Neuronal stem cell (in vitro differentiated cells): ENCODE results near the gene TRIM47.
A peak's percentile ranks its signal among the peaks of the same experiment; 100 is the strongest.

Experiments
- DNase-seq: peaks from one replicate; pipeline ENCODE4 v3.0.0-alpha.2; 2013; ENCODE audit warnings: low spot score
- H2AFZ ChIP-seq: one replicate; pipeline ENCODE4 v1.6.1; 2013; ENCODE audit warnings: mild to moderate bottlenecking, low read length, inconsistent platforms
- H2AK5ac ChIP-seq: 2 replicates; pipeline ENCODE4 v1.6.1; 2013; ENCODE audit warnings: low read depth, mild to moderate bottlenecking, inconsistent platforms, low read length, moderate library complexity, mixed read lengths
- H2BK120ac ChIP-seq: 2 replicates; pipeline ENCODE4 v1.6.1; 2013; ENCODE audit warnings: low read depth, mild to moderate bottlenecking, inconsistent platforms, low read length, moderate library complexity, mixed read lengths
- H2BK12ac ChIP-seq: one replicate; pipeline ENCODE4 v1.6.1; 2013; ENCODE audit warnings: low read length, inconsistent platforms
- H2BK15ac ChIP-seq: 2 replicates; pipeline ENCODE4 v1.6.1; 2013; ENCODE audit warnings: mild to moderate bottlenecking, low read length, inconsistent platforms, mixed read lengths
- H2BK5ac ChIP-seq: one replicate; pipeline ENCODE4 v1.6.1; 2013; ENCODE audit warnings: inconsistent platforms, mild to moderate bottlenecking, low read length, moderate library complexity
- H3K14ac ChIP-seq: one replicate; pipeline ENCODE4 v1.6.1; 2013; ENCODE audit warnings: low read length, inconsistent platforms
- H3K18ac ChIP-seq: 2 replicates; pipeline ENCODE4 v1.6.1; 2013; ENCODE audit warnings: low read length, inconsistent platforms
- H3K23ac ChIP-seq: 2 replicates; pipeline ENCODE4 v1.6.1; 2013; ENCODE audit warnings: low read depth, mild to moderate bottlenecking, mixed read lengths, low read length, inconsistent platforms; ENCODE audit not compliant: poor library complexity
- H3K27ac ChIP-seq: replicated peaks from 3 replicates; pipeline ENCODE4 v1.5.1; 2013; ENCODE audit warnings: low read length, inconsistent platforms
- H3K27me3 ChIP-seq, 3 experiments: 2 replicates each; pipeline ENCODE4 v1.6.1; 2013; ENCODE audit warnings: low read length in 3 of 3, mild to moderate bottlenecking in 2 of 3, inconsistent platforms in 1 of 3, low read depth in 1 of 3, mixed read lengths in 1 of 3, moderate library complexity in 1 of 3; ENCODE audit not compliant: control insufficient read depth in 3 of 3, insufficient read depth in 3 of 3
- H3K36me3 ChIP-seq, 2 donors: replicated peaks in 1 of 2; 2 replicates each; pipeline ENCODE4 v1.6.1; 2013; ENCODE audit warnings: low read length in 2 of 2; ENCODE audit not compliant: control insufficient read depth in 2 of 2, insufficient read depth in 2 of 2
- H3K4ac ChIP-seq: 2 replicates; pipeline ENCODE4 v1.6.1; 2013; ENCODE audit warnings: inconsistent platforms, mild to moderate bottlenecking, low read length, moderate library complexity
- H3K4me1 ChIP-seq, 2 donors: 1 replicate in 1 of 2; 2 replicates in 1 of 2; pipeline ENCODE4 v1.6.1; 2013; ENCODE audit warnings: low read length in 2 of 2, low read depth in 1 of 2; ENCODE audit not compliant: control insufficient read depth in 2 of 2, insufficient read depth in 1 of 2
- H3K4me2 ChIP-seq: one replicate; pipeline ENCODE4 v1.6.1; 2013; ENCODE audit warnings: mild to moderate bottlenecking, low read length, inconsistent platforms; ENCODE audit not compliant: insufficient read depth, poor library complexity, severe bottlenecking
- H3K4me3 ChIP-seq, 2 donors: 2 replicates each; pipeline ENCODE4 v1.5.1; 2013; ENCODE audit warnings: low read length in 2 of 2, mild to moderate bottlenecking in 2 of 2, inconsistent platforms in 1 of 2, moderate library complexity in 1 of 2
- H3K79me1 ChIP-seq: one replicate; pipeline ENCODE4 v1.6.1; 2013; ENCODE audit warnings: low read depth, mild to moderate bottlenecking, inconsistent platforms, low read length, moderate library complexity
- H3K9ac ChIP-seq: one replicate; pipeline ENCODE4 v1.6.1; 2013; ENCODE audit warnings: mild to moderate bottlenecking, low read depth, low read length, inconsistent platforms; ENCODE audit not compliant: poor library complexity
- H3K9me3 ChIP-seq, 2 donors: replicated peaks in 1 of 2; 2 replicates each; pipeline versions ENCODE3 to v1.6.1; 2013; ENCODE audit warnings: low read length in 2 of 2, mild to moderate bottlenecking in 2 of 2, inconsistent platforms in 1 of 2, low read depth in 1 of 2, mixed read lengths in 1 of 2, moderate library complexity in 1 of 2; ENCODE audit not compliant: control insufficient read depth in 2 of 2, insufficient read depth in 1 of 2
- H4K8ac ChIP-seq: one replicate; pipeline ENCODE4 v1.6.1; 2013; ENCODE audit warnings: low read depth, mild to moderate bottlenecking, inconsistent platforms, low read length, moderate library complexity
- H4K91ac ChIP-seq: one replicate; pipeline ENCODE4 v1.6.1; 2013; ENCODE audit warnings: low read length, low read depth, mild to moderate bottlenecking, inconsistent platforms; ENCODE audit not compliant: poor library complexity
- whole genome bisulfite sequencing, 2 donors: extraction: QIAGEN DNeasy Blood & Tissue Kit; methylation state at CpG; one replicate each; pipeline ENCODE4 v1.1.7; 2013; ENCODE audit warnings: missing lambda C conversion rate in 2 of 2, mixed read lengths in 1 of 2; ENCODE audit not compliant: insufficient read length in 2 of 2, insufficient replicate concordance in 1 of 2; ENCODE audit errors: extremely low coverage in 2 of 2; 5-methylcytosine and 5-hydroxymethylcytosine counted together

TRIM47 gene

DNA sequence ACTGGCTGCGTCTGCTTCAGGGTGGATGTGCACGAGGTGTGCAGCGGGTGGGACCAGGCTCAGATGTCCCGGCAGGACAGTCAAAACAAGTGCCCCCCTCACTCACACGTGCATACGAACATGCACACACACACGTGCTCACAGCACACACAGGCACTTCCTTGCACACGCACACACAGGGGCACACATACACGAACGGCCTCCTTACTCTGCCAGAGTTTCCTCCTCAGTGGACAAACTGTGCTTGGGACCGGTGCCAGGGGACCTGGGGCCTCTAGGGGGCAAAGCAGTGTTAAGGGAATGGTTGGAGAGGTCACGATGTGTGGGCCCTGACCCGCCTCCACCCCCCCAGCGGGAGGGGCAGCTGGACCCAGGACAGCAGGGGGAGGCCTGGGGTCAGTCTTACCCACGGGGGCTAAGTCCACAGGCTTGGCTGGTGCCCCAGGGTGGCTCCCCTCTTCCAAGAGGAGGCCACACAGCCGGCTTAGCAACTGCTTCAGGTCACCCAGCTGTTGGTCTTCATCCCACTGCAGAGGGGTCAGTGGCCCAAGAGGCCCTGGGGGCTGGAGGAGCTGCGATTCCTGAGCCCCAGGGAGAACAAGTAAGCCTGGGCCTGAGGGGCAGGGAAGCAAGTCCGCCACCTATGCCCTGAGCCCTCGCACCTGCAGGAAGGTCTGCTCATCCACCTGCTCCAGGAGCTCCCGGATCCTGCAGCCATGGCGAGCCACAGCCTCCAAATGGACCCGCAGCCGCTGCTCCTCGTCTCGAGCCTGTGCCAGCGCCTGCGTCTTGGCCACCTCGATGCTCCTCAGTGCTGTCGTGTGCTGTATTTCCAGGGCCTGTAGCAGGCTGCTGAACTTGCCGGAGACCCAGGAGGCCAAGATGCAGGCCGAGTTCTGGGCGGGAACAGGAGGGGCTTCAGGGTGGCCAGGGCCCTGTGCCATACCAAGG lies 13.5 kb upstream of the TRIM47 start:
- H3K27ac ChIP-seq = no peak overlapping the region

DNA sequence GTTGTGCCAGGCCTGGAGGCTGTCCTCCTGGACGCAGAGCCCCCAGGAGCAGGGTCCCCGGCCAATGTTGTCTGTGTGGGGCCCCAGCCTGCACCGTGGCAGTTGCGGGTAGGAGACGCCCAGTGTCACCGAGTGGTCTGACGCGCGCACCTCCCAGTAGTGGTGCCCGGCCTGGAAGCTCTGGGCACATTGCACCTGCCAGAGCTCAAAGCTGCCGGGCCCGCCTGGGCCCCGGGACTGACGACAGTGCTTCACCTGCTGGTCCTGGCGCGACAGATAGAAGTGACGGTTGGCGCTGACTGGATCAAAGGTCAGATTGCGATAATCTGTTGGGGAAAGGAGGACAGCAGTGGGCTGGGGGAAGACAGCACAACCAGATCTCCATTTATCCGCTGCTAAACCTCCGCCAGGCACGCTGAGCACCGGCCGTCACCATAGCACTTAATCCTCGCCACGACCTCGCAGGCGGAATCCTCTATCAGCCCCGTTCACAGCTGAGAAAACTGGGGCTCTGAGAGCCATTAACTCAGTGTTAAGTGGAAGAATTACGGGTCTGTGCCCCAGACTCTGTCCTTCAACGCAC lies 12.7 kb upstream of the TRIM47 start:
- Histone ChIP-seq H3K27me3 (no peaks in the 10 kb centered on the region), H2BK120ac (no peak overlapping the region), H3K9ac (no peak overlapping the region), H2BK15ac (no peak overlapping the region), H3K14ac (no peak overlapping the region), H3K4me1 (peaks cover 0 to 13% of the 10 kb centered on the region in 2 donors), H3K79me1 (peaks cover 14% of the 10 kb centered on the region), H4K8ac (no peak overlapping the region), H3K27ac (no peak overlapping the region), H3K4ac (no peak overlapping the region), H3K4me3 (peak overlapping the region in 1 of 2 donors; percentile 18), H3K4me2 (no peak overlapping the region), H2BK5ac (no peak overlapping the region), H3K9me3 (peaks cover 0 to 2% of the 10 kb centered on the region in 2 donors), H2BK12ac (no peak overlapping the region), H2AK5ac (no peak overlapping the region), H3K23ac (no peak overlapping the region), H4K91ac (no peak overlapping the region), H3K36me3 (peaks cover 0 to 23% of the 10 kb centered on the region in 2 donors), H2AFZ (no peak overlapping the region), H3K18ac (no peak overlapping the region)
- no CpG with 5 or more reads among the region's 31 CpGs for WGBS, 2 donors
- DNase-seq = no peak

More for the DNA sequence above, 13.5 kb upstream of the TRIM47 start:
- WGBS, 2 donors = no CpG with 5 or more reads among the region's 32 CpGs
- H3K14ac ChIP-seq = no peak overlapping the region
- no peak overlapping the region for H3K4ac ChIP-seq
- H2AK5ac ChIP-seq = no peak overlapping the region
- peak overlapping the region; percentile 65 for H4K8ac ChIP-seq
- H3K4me3 ChIP-seq = no peak overlapping the region
- H3K9ac ChIP-seq = peak overlapping the region; percentile 70
- peaks cover 15% of the 10 kb centered on the region for H3K79me1 ChIP-seq
- H3K23ac ChIP-seq = peak overlapping the region; percentile 25
- H3K9me3 ChIP-seq = peaks cover 0 to 2% of the 10 kb centered on the region in 2 donors
- H3K4me2 ChIP-seq = no peak overlapping the region
- H2BK15ac ChIP-seq = no peak overlapping the region
- no peaks in the 10 kb centered on the region for H3K27me3 ChIP-seq
- H2BK12ac ChIP-seq = no peak overlapping the region
- no peak for DNase-seq
- H2AFZ ChIP-seq = no peak overlapping the region
- no peak overlapping the region for H3K18ac ChIP-seq
- H3K36me3 ChIP-seq = peaks cover 0 to 23% of the 10 kb centered on the region in 2 donors
- no peak overlapping the region for H2BK120ac ChIP-seq
- no peak overlapping the region for H4K91ac ChIP-seq
- peaks cover 0 to 13% of the 10 kb centered on the region in 2 donors for H3K4me1 ChIP-seq
- no peak overlapping the region for H2BK5ac ChIP-seq

DNA sequence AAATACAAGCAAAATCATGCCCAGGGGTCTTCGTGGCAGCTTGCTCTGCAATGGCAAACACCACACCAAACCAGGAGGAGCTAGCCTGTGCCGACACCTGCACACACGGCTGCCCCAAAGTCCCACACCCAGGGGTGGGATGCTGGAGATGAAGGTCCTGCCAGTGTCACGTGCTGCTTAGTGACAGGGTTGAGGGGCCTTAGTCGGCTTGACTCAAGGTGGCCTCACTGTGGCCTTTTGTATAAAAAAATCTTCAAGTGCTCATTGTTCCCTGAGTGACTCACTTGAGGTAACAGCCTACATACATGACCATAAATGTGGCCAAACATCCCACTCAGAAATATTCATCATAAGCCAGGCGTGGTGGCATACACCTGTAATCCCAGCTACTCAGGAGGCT lies 11.1 kb upstream of the TRIM47 start:
- no peak overlapping the region for H2AFZ ChIP-seq
- no peak overlapping the region for H2BK5ac ChIP-seq
- no peak for DNase-seq
- no peaks in the 10 kb centered on the region for H3K27me3 ChIP-seq
- H2BK15ac ChIP-seq = no peak overlapping the region
- peak overlapping the region; percentile 52 for H3K18ac ChIP-seq
- peaks cover 0 to 2% of the 10 kb centered on the region in 2 donors for H3K9me3 ChIP-seq
- H3K14ac ChIP-seq = no peak overlapping the region
- H2BK120ac ChIP-seq = no peak overlapping the region
- no peak overlapping the region for H3K27ac ChIP-seq
- H3K4me2 ChIP-seq = peak overlapping the region; percentile 11
- peaks cover 0 to 3% of the 10 kb centered on the region in 2 donors for H3K4me1 ChIP-seq
- peaks cover 9% of the 10 kb centered on the region for H3K79me1 ChIP-seq
- no CpG with 5 or more reads among the region's 6 CpGs for WGBS, 2 donors
- no peak overlapping the region for H4K91ac ChIP-seq
- peaks cover 0 to 23% of the 10 kb centered on the region in 2 donors for H3K36me3 ChIP-seq
- no peak overlapping the region for H3K4me3 ChIP-seq
- peak overlapping the region; percentile 20 for H3K23ac ChIP-seq
- no peak overlapping the region for H3K4ac ChIP-seq
- H4K8ac ChIP-seq = no peak overlapping the region
- H2AK5ac ChIP-seq = no peak overlapping the region
- no peak overlapping the region for H2BK12ac ChIP-seq
- no peak overlapping the region for H3K9ac ChIP-seq

DNA sequence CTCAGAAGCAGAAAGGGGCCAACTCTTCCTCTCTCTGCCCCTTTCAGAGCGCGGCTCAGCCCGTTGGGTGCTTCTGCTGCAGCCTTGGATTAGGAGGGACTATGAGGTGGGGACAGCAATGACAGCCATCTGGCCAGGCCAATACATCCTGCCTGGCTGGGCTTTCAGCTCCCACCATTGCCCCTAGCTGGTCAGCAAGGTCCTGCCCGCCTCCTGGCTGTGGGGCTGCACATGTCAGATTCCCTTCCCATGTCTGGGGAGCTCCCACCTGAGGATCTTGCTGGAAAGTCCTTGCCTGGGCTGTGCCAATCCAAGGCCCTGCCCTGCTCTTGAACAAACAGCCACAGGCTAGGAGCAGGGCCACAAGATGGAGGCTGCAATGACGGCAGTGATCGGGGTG lies 10.1 kb upstream of the TRIM47 start:
- H3K4me2 ChIP-seq = no peak overlapping the region
- peaks cover 0 to 21% of the 10 kb centered on the region in 2 donors for H3K36me3 ChIP-seq
- H3K14ac ChIP-seq = peak overlapping the region; percentile 38
- H2BK5ac ChIP-seq = no peak overlapping the region
- H3K27me3 ChIP-seq = no peaks in the 10 kb centered on the region
- no CpG with 5 or more reads among the region's 6 CpGs for WGBS, 2 donors
- peak overlapping the region; percentile 91 for H3K23ac ChIP-seq
- no peak overlapping the region for H2AK5ac ChIP-seq
- H2AFZ ChIP-seq = no peak overlapping the region
- H3K4me3 ChIP-seq = no peak overlapping the region
- peaks cover 9% of the 10 kb centered on the region for H3K79me1 ChIP-seq
- peaks cover 0 to 2% of the 10 kb centered on the region in 2 donors for H3K9me3 ChIP-seq
- no peak overlapping the region for H2BK120ac ChIP-seq
- H4K8ac ChIP-seq = peak overlapping the region; percentile 43
- DNase-seq = no peak
- peak overlapping the region; percentile 64 for H3K18ac ChIP-seq
- no peak overlapping the region for H2BK15ac ChIP-seq
- H3K4ac ChIP-seq = no peak overlapping the region
- no peak overlapping the region for H4K91ac ChIP-seq
- no peaks in the 10 kb centered on the region for H3K4me1 ChIP-seq
- H3K9ac ChIP-seq = no peak overlapping the region
- H3K27ac ChIP-seq = no peak overlapping the region
- H2BK12ac ChIP-seq = no peak overlapping the region
